RWPE1 (cell line): Measurements from ENCODE around the gene PTPRE.

Experiments
- CTCF ChIA-PET: fragments of 350-600 bp; sonication (Branson Sonifier 250); formaldehyde crosslinking; extraction: SDS; loops from one replicate; lab custom pipeline; 2021; lab: Yijun Ruan, JAX
- POLR2A ChIA-PET: fragments of 400-600 bp; formaldehyde crosslinking; extraction: SDS; loops from one replicate; lab custom pipeline; 2020; ENCODE audit warnings: antibody characterized with exemption; ENCODE audit not compliant: low non-redundant PET; lab: Yijun Ruan, JAX
- DNase-seq: peaks from one replicate; pipeline ENCODE4 v3.0.0; 2012; ENCODE audit warnings: low spot score
- H3K27ac ChIP-seq: fragments of 450-650 bp; 2 replicates; pipeline ENCODE4 v1.5.1; 2017
- TF ChIP-seq, protein P1 (sequence below): fragments of 450-650 bp; conservative IDR thresholded peaks from 2 replicates; pipeline ENCODE4 v1.5.1; 2017; ENCODE audit warnings: low read depth, mild to moderate bottlenecking

Gene PTPRE

GRCh38 chr10:127875449-127875765 lies 31.5 kb upstream of the PTPRE start:
- CTCF ChIA-PET = interaction anchor here (1.5 kb wide), 1 partner anchor 10 kb away, joined by 3 read pairs; no protein-coding TSS in a partner anchor
- TF ChIP-seq, protein P1, sequence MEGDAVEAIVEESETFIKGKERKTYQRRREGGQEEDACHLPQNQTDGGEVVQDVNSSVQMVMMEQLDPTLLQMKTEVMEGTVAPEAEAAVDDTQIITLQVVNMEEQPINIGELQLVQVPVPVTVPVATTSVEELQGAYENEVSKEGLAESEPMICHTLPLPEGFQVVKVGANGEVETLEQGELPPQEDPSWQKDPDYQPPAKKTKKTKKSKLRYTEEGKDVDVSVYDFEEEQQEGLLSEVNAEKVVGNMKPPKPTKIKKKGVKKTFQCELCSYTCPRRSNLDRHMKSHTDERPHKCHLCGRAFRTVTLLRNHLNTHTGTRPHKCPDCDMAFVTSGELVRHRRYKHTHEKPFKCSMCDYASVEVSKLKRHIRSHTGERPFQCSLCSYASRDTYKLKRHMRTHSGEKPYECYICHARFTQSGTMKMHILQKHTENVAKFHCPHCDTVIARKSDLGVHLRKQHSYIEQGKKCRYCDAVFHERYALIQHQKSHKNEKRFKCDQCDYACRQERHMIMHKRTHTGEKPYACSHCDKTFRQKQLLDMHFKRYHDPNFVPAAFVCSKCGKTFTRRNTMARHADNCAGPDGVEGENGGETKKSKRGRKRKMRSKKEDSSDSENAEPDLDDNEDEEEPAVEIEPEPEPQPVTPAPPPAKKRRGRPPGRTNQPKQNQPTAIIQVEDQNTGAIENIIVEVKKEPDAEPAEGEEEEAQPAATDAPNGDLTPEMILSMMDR = no peak

GRCh38 chr10:127875916-127876315 lies 31.0 kb upstream of the PTPRE start:
- no peak overlapping the region for H3K27ac ChIP-seq
- POLR2A ChIA-PET = no interaction called here
- TF ChIP-seq, protein P1 = no peak
- CTCF ChIA-PET = interaction anchor here (1.5 kb wide), 1 partner anchor 10 kb away, joined by 3 read pairs; no protein-coding TSS in a partner anchor
- no peak for DNase-seq

More at GRCh38 chr10:127875449-127875765, 31.5 kb upstream of the PTPRE start:
- no peak overlapping the region for H3K27ac ChIP-seq
- POLR2A ChIA-PET = no interaction called here
- no peak for DNase-seq

GRCh38 chr10:127877116-127877515 lies 29.8 kb upstream of the PTPRE start:
- TF ChIP-seq, protein P1 = no peak
- DNase-seq = no peak
- ChIA-PET POLR2A (no interaction called here), CTCF (no interaction called here)
- H3K27ac ChIP-seq = no peak overlapping the region

DNA sequence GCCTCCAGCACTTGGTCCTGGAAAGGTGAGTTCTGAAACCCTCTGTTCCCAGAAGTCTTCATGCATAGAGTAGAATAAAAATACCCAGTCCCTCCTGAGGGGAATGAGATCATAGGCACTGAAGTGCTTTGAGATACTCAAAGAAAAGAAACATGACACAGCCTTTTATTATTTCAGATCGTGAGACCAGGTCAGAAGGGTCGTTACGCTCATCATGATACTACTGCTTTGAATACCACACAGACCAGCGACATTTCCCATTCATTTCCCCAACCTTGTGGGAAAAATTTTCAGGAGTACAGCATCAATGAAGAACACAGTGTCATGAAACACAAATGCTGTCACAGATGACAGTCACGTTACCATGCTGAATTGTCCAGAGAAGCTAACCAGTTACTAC lies 29.2 kb upstream of the PTPRE start:
- no peak for DNase-seq
- TF ChIP-seq, protein P1 = no peak
- CTCF ChIA-PET = interaction anchor here (0.7 kb wide), 1 partner anchor 60 kb away, joined by 3 read pairs; no protein-coding TSS in a partner anchor

GRCh38 chr10:127878475-127879055 lies 28.3 kb upstream of the PTPRE start:
- ChIA-PET POLR2A (no interaction called here), CTCF (interaction anchor here (1.1 kb wide), 1 partner anchor 163 kb away, joined by 5 read pairs; no protein-coding TSS in a partner anchor)
- TF ChIP-seq, protein P1 = no peak
- DNase-seq = no peak
- H3K27ac ChIP-seq = no peak overlapping the region

More for the DNA sequence above, 29.2 kb upstream of the PTPRE start:
- H3K27ac ChIP-seq = no peak overlapping the region
- POLR2A ChIA-PET = no interaction called here

GRCh38 chr10:127880557-127880956 lies 26.3 kb upstream of the PTPRE start:
- DNase-seq = no peak
- POLR2A ChIA-PET = no interaction called here
- CTCF ChIA-PET = no interaction called here
- TF ChIP-seq, protein P1 = no peak
- H3K27ac ChIP-seq = no peak overlapping the region
